HG02588 (cell line): ENCODE measurements around the gene CHMP4B.

Experiments
- ATAC-seq: cut with Tn5 transposase; IDR thresholded peaks from one replicate; pipeline ENCODE4 v1.9.1; 2021; ENCODE audit warnings: mild to moderate bottlenecking, moderate library complexity; ENCODE audit not compliant: unreplicated experiment

The CHMP4B gene

GRCh38 chr20:33859751-33860150 lies 48.6 kb downstream of the CHMP4B start:
- no peak for ATAC-seq

DNA sequence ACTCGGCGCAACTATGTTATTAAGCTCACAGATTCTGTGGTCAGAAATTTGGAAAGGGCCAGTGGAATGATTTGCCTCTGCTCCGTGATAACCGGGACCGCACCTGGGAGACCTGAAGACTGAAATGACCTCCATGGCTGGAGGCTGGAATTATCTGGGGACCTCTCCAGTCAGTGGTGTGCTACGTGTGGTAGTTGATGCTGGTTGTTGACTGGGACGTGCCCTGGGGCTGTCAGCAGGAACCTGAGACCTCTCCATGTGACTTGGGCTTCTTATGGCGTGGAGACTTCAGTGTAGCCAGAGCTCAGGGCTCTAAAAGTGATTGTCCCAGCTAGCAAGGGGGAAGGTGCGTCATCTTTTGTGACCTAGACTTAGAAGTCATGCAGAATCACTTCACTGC lies 50.3 kb downstream of the CHMP4B start:
- no peak for ATAC-seq

DNA sequence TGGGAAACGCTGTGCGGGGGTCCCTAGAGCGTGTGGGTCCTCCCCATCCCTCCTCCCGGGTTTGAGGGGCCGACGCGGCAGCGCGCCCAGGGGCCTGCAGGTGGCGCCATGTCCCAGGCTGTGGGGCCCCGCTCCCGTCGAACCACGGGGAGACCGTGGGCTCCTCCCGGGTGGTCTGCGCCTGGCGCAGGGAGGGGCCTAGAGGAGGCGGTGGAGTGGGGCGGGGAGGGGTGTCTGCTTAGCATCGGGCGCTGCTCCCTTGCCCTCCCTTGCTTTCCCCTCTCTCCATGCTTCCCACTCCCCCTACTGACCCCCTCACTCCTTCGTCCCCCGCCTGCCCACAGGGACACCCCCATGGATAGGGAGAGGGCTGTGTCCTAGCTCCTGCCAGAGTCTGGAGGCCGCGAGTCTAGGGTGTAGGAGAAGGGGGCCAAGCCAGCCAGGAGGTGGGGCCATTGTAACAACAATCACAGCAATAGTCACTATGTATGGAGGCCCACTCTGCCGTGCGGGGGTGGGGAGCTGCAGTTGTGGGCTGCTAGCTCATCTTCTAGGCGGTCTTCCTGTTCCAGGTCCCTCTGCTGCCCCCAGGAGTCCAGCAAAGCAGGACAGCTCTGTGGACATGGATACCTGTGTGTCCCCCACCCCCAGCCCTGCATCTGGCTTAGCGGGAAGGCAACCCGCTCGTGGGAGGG lies 51.7 kb downstream of the CHMP4B start:
- ATAC-seq: no peak

DNA sequence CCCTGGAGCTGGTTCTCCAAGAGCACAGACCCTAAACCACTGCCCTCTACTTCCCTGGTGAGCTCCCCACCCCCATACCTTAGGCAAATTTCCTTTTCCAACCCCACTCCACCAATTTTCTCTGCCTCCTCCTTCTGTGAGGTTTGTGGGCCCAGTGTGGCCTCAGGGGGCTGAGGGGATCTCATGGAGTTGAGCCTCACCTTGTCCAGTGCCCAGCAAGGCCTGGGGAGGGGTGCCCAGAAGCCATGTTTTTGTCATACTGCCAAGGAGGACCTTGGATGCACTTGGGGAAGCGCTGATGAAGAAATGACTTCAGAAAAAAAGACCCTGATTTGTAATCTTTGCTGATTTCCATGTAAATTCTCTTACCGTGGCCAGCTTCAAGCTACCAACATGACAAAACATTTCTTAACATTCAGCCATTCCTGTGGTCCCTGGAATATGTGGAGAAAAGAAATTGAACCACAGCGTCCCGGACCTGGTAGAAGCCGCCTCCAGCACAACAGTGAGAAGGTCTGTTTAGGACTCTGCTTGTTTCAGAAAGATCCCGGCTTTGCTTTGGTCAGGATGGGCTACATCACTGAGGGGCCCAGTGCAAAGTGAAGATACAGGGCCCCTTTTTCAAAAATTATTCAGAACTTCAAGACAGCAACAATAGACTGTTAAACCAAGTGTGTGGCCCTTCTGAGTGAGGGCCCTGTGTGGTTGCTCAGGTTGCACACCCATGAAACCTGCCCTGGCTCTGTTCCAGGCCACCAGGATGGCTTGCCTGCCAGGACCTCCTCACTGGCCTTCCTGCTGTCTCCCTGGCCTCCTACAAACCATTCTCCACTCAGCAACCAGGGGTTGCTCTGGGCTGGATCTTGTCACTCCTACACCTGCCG lies 52.5 kb downstream of the CHMP4B start:
- no peak for ATAC-seq

GRCh38 chr20:33864324-33864963 lies 53.3 kb downstream of the CHMP4B start:
- no peak for ATAC-seq

DNA sequence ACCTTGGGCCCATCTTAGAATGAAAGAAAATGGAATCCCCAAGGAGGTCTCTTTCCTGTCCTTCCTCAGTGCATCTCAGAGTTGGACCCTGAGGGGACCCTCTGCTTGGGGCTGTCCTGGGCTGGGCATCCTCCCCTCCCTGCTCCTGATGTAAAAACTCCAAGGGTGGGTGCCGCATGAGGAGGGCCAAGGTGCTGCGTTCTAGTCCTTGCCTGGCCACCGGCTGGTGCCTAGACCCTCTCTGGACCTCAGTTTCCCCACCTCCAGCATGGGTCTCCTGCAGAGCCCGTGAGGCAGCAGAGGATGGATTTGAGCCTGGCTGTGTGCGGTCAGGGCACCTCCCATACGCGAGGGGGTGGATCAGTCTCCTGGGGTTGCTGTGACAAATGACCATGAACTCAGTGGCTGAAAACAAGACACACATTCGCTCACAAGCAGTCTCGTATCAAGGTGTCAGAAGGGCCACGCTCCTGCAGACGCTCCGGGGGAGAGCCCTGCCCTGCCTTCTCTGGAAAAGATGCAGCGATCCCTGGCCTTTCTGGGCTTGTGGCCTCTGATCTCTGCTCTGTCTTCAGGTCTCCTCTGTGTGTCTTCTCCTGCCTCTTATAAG lies 54.7 kb downstream of the CHMP4B start:
- ATAC-seq: no peak

GRCh38 chr20:33866398-33867100 lies 55.4 kb downstream of the CHMP4B start:
- no peak for ATAC-seq

GRCh38 chr20:33868042-33868441 lies 56.9 kb downstream of the CHMP4B start:
- ATAC-seq: no peak

- ATAC-seq: no peak
Observed at GRCh38 chr20:33868595-33868994, 57.4 kb downstream of the CHMP4B start.

- ATAC-seq: no peak
Observed at GRCh38 chr20:33869283-33869682, 58.1 kb downstream of the CHMP4B start.

DNA sequence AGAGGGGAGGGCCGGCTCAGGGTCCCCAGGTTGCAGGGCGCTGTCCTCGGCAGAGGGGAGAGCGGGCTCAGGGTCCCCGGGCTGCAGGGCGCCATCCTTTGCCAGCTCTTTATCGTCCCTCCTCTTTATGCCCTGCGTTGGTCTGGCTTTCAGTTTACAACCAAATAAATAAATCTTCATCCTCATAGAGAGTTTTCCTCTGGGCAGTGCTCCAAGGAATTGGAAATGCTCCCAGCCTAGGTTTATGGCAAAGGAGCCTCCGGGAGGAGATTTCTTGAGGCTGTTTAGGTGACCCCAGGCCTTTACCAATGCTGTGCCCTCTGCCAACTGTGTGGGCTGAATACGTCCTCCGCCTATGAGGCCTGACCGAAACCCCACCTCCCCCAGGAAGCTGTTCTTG lies 60.2 kb downstream of the CHMP4B start:
- ATAC-seq: no peak

- ATAC-seq: no peak
Observed at GRCh38 chr20:33874129-33874528, 63.0 kb downstream of the CHMP4B start.

DNA sequence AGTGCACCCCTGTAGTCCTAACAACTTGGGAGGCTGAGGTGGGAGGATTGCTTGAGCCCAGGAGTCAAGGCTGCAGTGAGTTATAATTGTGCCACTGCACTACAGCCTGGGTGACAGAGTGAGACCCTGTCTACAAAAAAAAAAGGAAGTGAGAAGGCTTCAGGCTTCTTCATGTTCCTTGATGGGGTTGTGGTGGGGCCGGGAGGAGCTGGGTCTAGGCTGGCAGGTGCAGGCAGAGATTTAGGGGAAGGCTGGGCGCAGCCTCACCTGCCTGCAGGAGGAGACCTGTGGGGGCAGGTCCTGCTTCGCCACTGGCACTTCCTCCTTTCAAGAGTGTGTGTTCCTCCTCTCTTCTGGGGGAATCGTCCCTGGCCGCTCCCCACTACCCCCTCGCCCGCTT lies 63.9 kb downstream of the CHMP4B start:
- peak; percentile 67 for ATAC-seq

- ATAC-seq: no peak
Observed at GRCh38 chr20:33875534-33876026, 64.4 kb downstream of the CHMP4B start.

DNA sequence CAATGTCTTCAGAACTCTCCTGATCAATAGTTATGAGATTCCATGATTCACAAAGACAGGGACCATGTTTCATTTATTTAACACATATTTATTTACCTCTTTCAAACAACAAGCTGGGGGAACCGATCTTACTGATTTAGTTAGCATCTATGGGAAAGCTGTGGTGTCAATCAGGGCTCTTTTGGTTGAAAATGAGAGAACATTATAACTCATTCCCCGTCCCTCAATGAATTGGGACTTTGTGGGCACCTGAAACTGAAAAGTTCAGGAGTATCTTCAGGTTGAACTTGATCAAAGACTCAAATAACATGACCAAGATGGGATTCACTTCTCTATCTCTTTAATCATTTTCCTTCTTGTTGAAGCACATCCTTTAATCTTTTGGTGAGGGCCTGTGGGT lies 67.4 kb downstream of the CHMP4B start:
- no peak for ATAC-seq

- no peak for ATAC-seq
Observed at GRCh38 chr20:33880396-33880795, 69.2 kb downstream of the CHMP4B start.

- no peak for ATAC-seq
Observed at GRCh38 chr20:33881989-33882388, 70.8 kb downstream of the CHMP4B start.

GRCh38 chr20:33882481-33882880 lies 71.3 kb downstream of the CHMP4B start:
- ATAC-seq: no peak

DNA sequence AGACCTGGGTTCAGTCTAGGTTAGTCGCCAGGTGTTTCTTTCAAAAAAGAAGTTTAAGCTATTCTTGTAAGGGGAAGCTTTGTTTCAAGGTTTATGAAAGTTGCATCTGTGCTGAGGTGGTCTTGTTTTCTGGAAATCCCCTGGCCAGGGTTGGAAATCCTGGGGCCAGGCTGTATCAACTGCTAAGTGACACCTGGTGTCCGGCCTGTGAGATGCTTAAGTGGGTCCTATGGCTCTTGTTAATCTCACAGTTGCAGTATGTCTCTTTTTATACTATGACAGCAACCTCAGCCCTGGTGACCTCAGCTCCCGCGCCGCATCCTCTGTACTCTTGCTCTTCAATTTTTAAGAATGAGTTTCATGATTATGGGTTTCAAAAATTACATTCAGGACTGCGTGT lies 72.0 kb downstream of the CHMP4B start:
- peak; percentile 71 for ATAC-seq

- ATAC-seq: no peak
Observed at GRCh38 chr20:33884633-33885032, 73.5 kb downstream of the CHMP4B start.

DNA sequence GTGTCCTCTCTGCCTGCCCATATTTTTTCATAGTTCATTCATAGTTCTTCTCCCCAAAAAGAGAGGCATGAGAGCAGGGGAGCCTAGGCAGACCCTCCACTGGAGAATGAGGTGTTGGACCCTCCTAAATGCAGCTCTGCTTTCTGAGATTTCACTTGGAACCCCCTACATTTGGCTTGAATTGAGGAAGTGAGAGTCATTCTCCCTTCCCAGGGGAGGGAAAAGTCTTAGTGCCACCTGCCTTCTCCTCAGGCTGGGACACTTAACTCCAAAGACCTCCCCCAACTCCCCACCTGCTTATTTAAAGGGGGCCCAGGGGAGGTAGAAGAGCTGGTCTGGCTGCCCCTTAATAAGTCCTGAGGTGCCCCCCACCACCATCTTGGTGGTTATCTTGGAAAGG lies 78.2 kb downstream of the CHMP4B start:
- no peak for ATAC-seq
